WTC11 (cell line): ENCODE results near the gene GCAT. TPM values are rescaled to one million over a fixed set of nuclear protein-coding genes. Genes with fewer than 3 reads are reported as not detected.
"Not testable (repeated sequence)": the region's sequence is repeated elsewhere in the genome, so short reads cannot be mapped to it uniquely, and the experiment has no call there.

Experiments
- ATAC-seq: fragments of 200-7000 bp; cut with Tn5 transposase; 2 replicates; pipeline ENCODE4 v1.10.0; 2021; ENCODE audit warnings: mild to moderate bottlenecking, moderate library complexity
- CTCF ChIA-PET: fragments of 300-600 bp; sonication (Branson Sonifier 250); formaldehyde crosslinking; loops from one replicate; lab custom pipeline; 2021; ENCODE audit warnings: antibody characterized with exemption; lab: Charles Lee
- POLR2A ChIA-PET: fragments of 350-600 bp; sonication (Branson Sonifier 250); formaldehyde crosslinking; loops from one replicate; lab custom pipeline; 2021; ENCODE audit warnings: antibody characterized with exemption; lab: Charles Lee
- DNase-seq: peaks from one replicate; pipeline ENCODE4 v3.0.0; 2021; ENCODE audit warnings: low spot score
- H3K27ac Mint-ChIP-seq: 2 replicates; pipeline ENCODE4 v1.8.0; 2021; ENCODE audit warnings: mixed read lengths
- H3K27me3 Mint-ChIP-seq: 2 replicates; pipeline ENCODE4 v1.8.0; 2021; ENCODE audit warnings: low read depth, mild to moderate bottlenecking, moderate library complexity, mixed read lengths
- H3K36me3 Mint-ChIP-seq: 2 replicates; pipeline ENCODE4 v1.8.0; 2021; ENCODE audit warnings: mixed read lengths
- H3K4me1 Mint-ChIP-seq: 2 replicates; pipeline ENCODE4 v1.8.0; 2022; ENCODE audit warnings: mixed read lengths
- H3K4me3 Mint-ChIP-seq: 2 replicates; pipeline ENCODE4 v1.8.0; 2021; ENCODE audit warnings: mild to moderate bottlenecking, moderate library complexity, mixed read lengths
- H3K9me3 Mint-ChIP-seq: 2 replicates; pipeline ENCODE4 v1.8.0; 2021; ENCODE audit warnings: mixed read lengths
- ATF1 ChIP-seq: sonication (generic); formaldehyde crosslinking; IDR thresholded peaks from 2 replicates; pipeline ENCODE4 v1.8.1; 2023; ENCODE audit warnings: mild to moderate bottlenecking, moderate library complexity, missing genetic modification reagents
- CREB1 ChIP-seq: sonication (generic); formaldehyde crosslinking; IDR thresholded peaks from 2 replicates; pipeline ENCODE4 v1.8.0; 2023; ENCODE audit warnings: mild to moderate bottlenecking, missing genetic modification reagents
- CREM ChIP-seq: sonication (generic); formaldehyde crosslinking; IDR thresholded peaks from 2 replicates; pipeline ENCODE4 v1.8.1; 2022; ENCODE audit warnings: mild to moderate bottlenecking, missing genetic modification reagents, moderate library complexity
- E2F5 ChIP-seq: sonication (generic); formaldehyde crosslinking; IDR thresholded peaks from 2 replicates; pipeline ENCODE4 v1.8.1; 2022; ENCODE audit warnings: mild to moderate bottlenecking, moderate library complexity, missing genetic modification reagents
- ELF4 ChIP-seq: sonication (generic); formaldehyde crosslinking; IDR thresholded peaks from 2 replicates; pipeline ENCODE4 v1.8.1; 2022; ENCODE audit warnings: low read depth, mild to moderate bottlenecking, moderate library complexity, missing genetic modification reagents
- EMX1 ChIP-seq: fragments of 250-450 bp; sonication (Bioruptor Pico); IDR thresholded peaks from 2 replicates; pipeline ENCODE4 v1.8.0; 2021; ENCODE audit warnings: mild to moderate bottlenecking
- GABPB1 ChIP-seq: sonication (generic); formaldehyde crosslinking; IDR thresholded peaks from 2 replicates; pipeline ENCODE4 v1.8.1; 2023; ENCODE audit warnings: mild to moderate bottlenecking, missing genetic modification reagents
- IRF1 ChIP-seq: sonication (generic); formaldehyde crosslinking; IDR thresholded peaks from 2 replicates; pipeline ENCODE4 v1.8.0; 2023; ENCODE audit warnings: missing genetic modification reagents
- JUN ChIP-seq: sonication (generic); formaldehyde crosslinking; IDR thresholded peaks from 2 replicates; pipeline ENCODE4 v1.8.0; 2023; ENCODE audit warnings: mild to moderate bottlenecking, missing genetic modification reagents
- MLX ChIP-seq: sonication (generic); formaldehyde crosslinking; IDR thresholded peaks from 2 replicates; pipeline ENCODE4 v1.8.1; 2023; ENCODE audit warnings: mild to moderate bottlenecking, missing genetic modification reagents, moderate library complexity
- MYBL2 ChIP-seq: sonication (generic); formaldehyde crosslinking; IDR thresholded peaks from 2 replicates; pipeline ENCODE4 v1.8.1; 2023; ENCODE audit warnings: mild to moderate bottlenecking, moderate library complexity, missing genetic modification reagents
- NFYB ChIP-seq: sonication (generic); formaldehyde crosslinking; conservative IDR thresholded peaks from 2 replicates; pipeline ENCODE4 v1.8.0; 2022; ENCODE audit warnings: low read depth, missing genetic modification reagents
- NR1H2 ChIP-seq: sonication (generic); formaldehyde crosslinking; IDR thresholded peaks from 2 replicates; pipeline ENCODE4 v1.9.0; 2021; ENCODE audit warnings: mild to moderate bottlenecking, moderate library complexity, missing genetic modification reagents
- RELA ChIP-seq: sonication (generic); formaldehyde crosslinking; IDR thresholded peaks from 2 replicates; pipeline ENCODE4 v1.8.1; 2022; ENCODE audit warnings: missing genetic modification reagents, mild to moderate bottlenecking, borderline replicate concordance
- TEAD1 ChIP-seq: sonication (generic); formaldehyde crosslinking; IDR thresholded peaks from 2 replicates; pipeline ENCODE4 v1.8.0; 2022; ENCODE audit warnings: mild to moderate bottlenecking, missing genetic modification reagents
- TEAD4 ChIP-seq: sonication (generic); formaldehyde crosslinking; IDR thresholded peaks from 2 replicates; pipeline ENCODE4 v1.8.0; 2022; ENCODE audit warnings: mild to moderate bottlenecking, missing genetic modification reagents
- ZNF121 ChIP-seq: sonication (generic); formaldehyde crosslinking; IDR thresholded peaks from 2 replicates; pipeline ENCODE4 v1.8.0; 2023; ENCODE audit warnings: missing genetic modification reagents
- ZNF232 ChIP-seq: sonication (generic); formaldehyde crosslinking; IDR thresholded peaks from 2 replicates; pipeline ENCODE4 v1.8.0; 2022; ENCODE audit warnings: mild to moderate bottlenecking, missing genetic modification reagents
- ZNF263 ChIP-seq: sonication (generic); formaldehyde crosslinking; IDR thresholded peaks from 2 replicates; pipeline ENCODE4 v1.8.1; 2022; ENCODE audit warnings: low read depth, mild to moderate bottlenecking, moderate library complexity, missing genetic modification reagents
- ZNF281 ChIP-seq: sonication (generic); formaldehyde crosslinking; IDR thresholded peaks from 2 replicates; pipeline ENCODE4 v1.8.0; 2023; ENCODE audit warnings: mild to moderate bottlenecking, missing genetic modification reagents
- ZNF416 ChIP-seq: fragments of 250-450 bp; sonication (Bioruptor Pico); IDR thresholded peaks from 2 replicates; pipeline ENCODE4 v1.9.0; 2021; ENCODE audit warnings: mild to moderate bottlenecking, inconsistent platforms
- ZNF423 ChIP-seq: fragments of 250-450 bp; sonication (Bioruptor Pico); IDR thresholded peaks from 2 replicates; pipeline ENCODE4 v2.1.2; 2022; ENCODE audit warnings: mild to moderate bottlenecking, moderate library complexity
- ZNF425 ChIP-seq: fragments of 250-450 bp; sonication (Bioruptor Pico); conservative IDR thresholded peaks from 2 replicates; pipeline ENCODE4 v1.9.0; 2021; ENCODE audit warnings: mild to moderate bottlenecking
- total RNA-seq: library from RNA; stranded (reverse); gene quantifications from 3 replicates; pipeline ENCODE4 v1.2.3, GENCODE V29; 2021

Gene GCAT
- total RNA-seq, 1 experiment from 2014 or later: 33.0 TPM

- DNase-seq: no peak
- Mint-ChIP-seq H3K4me3 (no peak overlapping the region), H3K9me3 (no peaks in the 10 kb centered on the region), H3K27ac (no peak overlapping the region), H3K36me3 (no peaks in the 10 kb centered on the region), H3K27me3 (peaks cover 76% of the 10 kb centered on the region), H3K4me1 (no peaks in the 10 kb centered on the region)
- CTCF ChIA-PET: interaction anchor here (0.7 to 2.0 kb wide), 2 partner anchors 21 to 120 kb away, joined by 3 to 5 read pairs; no protein-coding TSS in a partner anchor
- no peak for TF ChIP-seq MLX (CRISPR knock-in tag)
- TF ChIP-seq ZNF281 (CRISPR knock-in tag): no peak
- no peak for TF ChIP-seq ZNF425 (CRISPR knock-in tag)
- no peak for TF ChIP-seq ELF4 (CRISPR knock-in tag)
- TF ChIP-seq ZNF416 (CRISPR knock-in tag): no peak
- no peak for TF ChIP-seq JUN
- no peak for TF ChIP-seq ZNF121
- TF ChIP-seq ATF1 (CRISPR knock-in tag): no peak
- no peak for TF ChIP-seq GABPB1
- TF ChIP-seq MYBL2: no peak
- TF ChIP-seq CREM (CRISPR knock-in tag): no peak
- no peak for TF ChIP-seq TEAD1
- no peak for TF ChIP-seq CREB1 (CRISPR knock-in tag)
- no peak for TF ChIP-seq E2F5 (CRISPR knock-in tag)
- TF ChIP-seq EMX1 (CRISPR knock-in tag): no peak
- ATAC-seq: no peak
- POLR2A ChIA-PET: no interaction called here
Observed at GRCh38 chr22:37796079-37796478, 11.7 kb upstream of the GCAT start.

GRCh38 chr22:37797259-37797658 is 10.5 kb upstream of the GCAT start:
- DNase-seq, ATAC-seq, H3K36me3 Mint-ChIP-seq, H3K27ac Mint-ChIP-seq, H3K4me3 Mint-ChIP-seq, H3K9me3 Mint-ChIP-seq, CTCF ChIA-PET, H3K4me1 Mint-ChIP-seq, POLR2A ChIA-PET: not testable (repeated sequence)
- H3K27me3 Mint-ChIP-seq: peaks cover 83% of the 10 kb centered on the region

GRCh38 chr22:37797874-37798500 is 9.7 kb upstream of the GCAT start:
- Mint-ChIP-seq H3K27ac (no peak overlapping the region), H3K27me3 (peaks cover 86% of the 10 kb centered on the region), H3K4me3 (no peak overlapping the region), H3K36me3 (no peaks in the 10 kb centered on the region), H3K9me3 (no peaks in the 10 kb centered on the region), H3K4me1 (peaks cover 3% of the 10 kb centered on the region; the same call in 1 of the 2 replicates)
- POLR2A ChIA-PET: no interaction called here
- ATAC-seq: no peak
- CTCF ChIA-PET: interaction anchor here (0.9 kb wide), 1 partner anchor 19 kb away, joined by 3 read pairs; no protein-coding TSS in a partner anchor
- DNase-seq: no peak
- no peak for TF ChIP-seq ZNF232 (CRISPR knock-in tag)
- no peak for TF ChIP-seq ZNF263 (CRISPR knock-in tag)
- TF ChIP-seq IRF1 (CRISPR knock-in tag): no peak
- no peak for TF ChIP-seq ZNF425 (CRISPR knock-in tag)
- TF ChIP-seq NFYB (CRISPR knock-in tag): no peak
- TF ChIP-seq MLX (CRISPR knock-in tag): no peak
- no peak for TF ChIP-seq RELA (CRISPR knock-in tag)
- no peak for TF ChIP-seq NR1H2
- TF ChIP-seq EMX1 (CRISPR knock-in tag): no peak
- no peak for TF ChIP-seq TEAD4 (CRISPR knock-in tag)
- no peak for TF ChIP-seq ZNF423 (CRISPR knock-in tag)
